HepG2 (cell line): ENCODE results near the gene ZNF628. TPM values are rescaled to one million over a fixed set of nuclear protein-coding genes. Genes with fewer than 3 reads are reported as not detected.

Source experiments
- ATAC-seq: fragments of 200-7000 bp; cut with Tn5 transposase; 3 replicates; pipeline ENCODE4 v1.9.1; 2020; ENCODE audit warnings: mild to moderate bottlenecking, moderate library complexity
- BruUV-seq: library from RNA; stranded (reverse); fragments of 400-500 nt; replicated peaks from 2 replicates; lab custom pipeline; 2021; lab: Mats Ljungman, UMichigan
- CTCF ChIA-PET: fragments of 300-600 bp; formaldehyde crosslinking; extraction: SDS; loops from one replicate; lab custom pipeline; 2021; ENCODE audit warnings: low total read pairs, inconsistent platforms, low intra/inter-chr PET ratio; lab: Yijun Ruan, JAX
- POLR2A ChIA-PET: fragments of 350-600 bp; sonication (Branson Sonifier 250); formaldehyde crosslinking; loops from one replicate; lab custom pipeline; 2020; ENCODE audit warnings: antibody characterized with exemption, inconsistent platforms; lab: Yijun Ruan, JAX
- DNase-seq: peaks from one replicate; pipeline ENCODE4 v3.0.0-alpha.2; 2015; ENCODE audit warnings: low spot score
- FAIRE-seq: peaks from 3 replicates; lab custom pipeline; 2011; peaks lifted over from hg19 to GRCh38; lab: Jason Lieb, UNC
- H2AFZ ChIP-seq: one replicate; pipeline ENCODE4 v1.6.1; 2011; ENCODE audit warnings: low read length, inconsistent platforms
- H3K27ac ChIP-seq: fragments of 300-600 bp; 3 replicates; pipeline ENCODE4 v1.8.0; 2011; ENCODE audit warnings: mixed run types, mild to moderate bottlenecking, mixed read lengths, low read length, inconsistent platforms; ENCODE audit not compliant: insufficient read depth; ENCODE audit errors: extremely low read length
- H3K27me3 ChIP-seq, 2 experiments: fragments of 200-600 bp in 1 of 2; 2 replicates in 1 of 2; 3 replicates in 1 of 2; pipeline versions ENCODE4 v1.6.0 to v1.8.0; 2011; ENCODE audit warnings: low read length in 2 of 2, mild to moderate bottlenecking in 2 of 2, moderate library complexity in 2 of 2, inconsistent platforms in 1 of 2; ENCODE audit not compliant: insufficient read depth in 2 of 2, control insufficient read depth in 1 of 2
- H3K36me3 ChIP-seq, 2 experiments: fragments of 200-600 bp in 1 of 2; replicated peaks in 1 of 2; 2 replicates in 1 of 2; 3 replicates in 1 of 2; pipeline versions ENCODE4 v1.5.1 to v1.8.0; 2011; ENCODE audit warnings: low read length in 2 of 2, inconsistent platforms in 1 of 2; ENCODE audit not compliant: insufficient read depth in 2 of 2, control insufficient read depth in 1 of 2
- H3K4me1 ChIP-seq: 2 replicates; pipeline ENCODE4 v1.5.1; 2012; ENCODE audit warnings: low read length, inconsistent platforms; ENCODE audit not compliant: insufficient read depth
- H3K4me2 ChIP-seq: 2 replicates; pipeline ENCODE4 v1.6.0; 2011; ENCODE audit warnings: low read depth, low read length, inconsistent platforms
- H3K4me3 ChIP-seq, 3 experiments: fragments of 200-600 bp in 1 of 3; sonication (generic), shearing (Covaris generic) in 1 of 3; replicated peaks in 1 of 3; 2 replicates each; pipeline ENCODE4 v1.5.1; 2011 to 2016; ENCODE audit warnings: low read length in 3 of 3, inconsistent platforms in 2 of 3, low read depth in 2 of 3, mild to moderate bottlenecking in 2 of 3, control low read depth in 1 of 3, mixed read lengths in 1 of 3; ENCODE audit not compliant: insufficient read depth in 1 of 3
- H3K79me2 ChIP-seq: one replicate; pipeline ENCODE4 v1.6.1; 2011; ENCODE audit warnings: low read length, inconsistent platforms; ENCODE audit not compliant: insufficient read depth
- H3K9ac ChIP-seq: 2 replicates; pipeline ENCODE4 v1.6.0; 2011; ENCODE audit warnings: mild to moderate bottlenecking, low read depth, low read length, inconsistent platforms; ENCODE audit not compliant: insufficient read depth
- H3K9me3 ChIP-seq: 2 replicates; pipeline ENCODE4 v1.5.1; 2012; ENCODE audit warnings: mild to moderate bottlenecking, low read length
- H4K20me1 ChIP-seq: 2 replicates; pipeline ENCODE4 v1.6.0; 2011; ENCODE audit warnings: inconsistent platforms, mild to moderate bottlenecking, low read length, moderate library complexity; ENCODE audit not compliant: insufficient read depth
- GATAD1 ChIP-seq: IDR thresholded peaks from 2 replicates; pipeline ENCODE4 v1.6.1; 2016; ENCODE audit warnings: missing genetic modification reagents, missing compliant biosample characterization
- GTF3A ChIP-seq: sonication (generic); formaldehyde crosslinking; conservative IDR thresholded peaks from 2 replicates; pipeline ENCODE4 v1.4.0; 2020; ENCODE audit warnings: mild to moderate bottlenecking, missing genetic modification reagents
- HNRNPLL ChIP-seq: fragments of 200-400 bp; formaldehyde crosslinking; IDR thresholded peaks from 2 replicates; pipeline ENCODE4 v1.6.1; 2017; ENCODE audit warnings: mild to moderate bottlenecking, low read depth, low read length; ENCODE audit not compliant: poor library complexity, severe bottlenecking
- IRX3 ChIP-seq: sonication (generic); formaldehyde crosslinking; IDR thresholded peaks from 2 replicates; pipeline ENCODE4 v1.8.1; 2023; ENCODE audit warnings: mild to moderate bottlenecking, low read depth, missing genetic modification reagents, borderline replicate concordance
- RORA ChIP-seq: sonication (generic); formaldehyde crosslinking; IDR thresholded peaks from 2 replicates; pipeline ENCODE4 v1.5.0; 2020; ENCODE audit warnings: mild to moderate bottlenecking, missing genetic modification reagents, moderate library complexity
- TMF1 ChIP-seq: sonication (generic); formaldehyde crosslinking; IDR thresholded peaks from 2 replicates; pipeline ENCODE4 v1.8.1; 2022; ENCODE audit warnings: low read depth, missing genetic modification reagents
- ZNF180 ChIP-seq: sonication (generic); formaldehyde crosslinking; IDR thresholded peaks from 2 replicates; pipeline ENCODE4 v1.4.0; 2020; ENCODE audit warnings: low read depth, missing genetic modification reagents, borderline replicate concordance
- ZNF605 ChIP-seq: sonication (generic); formaldehyde crosslinking; IDR thresholded peaks from 2 replicates; pipeline ENCODE4 v1.8.0; 2022; ENCODE audit warnings: mild to moderate bottlenecking, missing genetic modification reagents
- ZNF674 ChIP-seq: sonication (generic); formaldehyde crosslinking; IDR thresholded peaks from 2 replicates; pipeline ENCODE4 v1.5.0; 2020; ENCODE audit warnings: low read depth, mild to moderate bottlenecking, missing genetic modification reagents
- WGBS: methylation state at CpG from one replicate; pipeline ENCODE4 v1.1.6; 2017; ENCODE audit warnings: low lambda C conversion rate; 5-methylcytosine and 5-hydroxymethylcytosine counted together
- in situ Hi-C: cut with HindIII; loops from 2 replicates; pipeline ENCODE4 v1.10.0; 2017; ENCODE audit warnings: low pct_unique_long_range_greater_than_20kb; ENCODE audit not compliant: extremely low pct_ligation_motif_present
- intact Hi-C: fragments of 100-400 bp; cut with micrococcal nuclease; formaldehyde crosslinking; loops from one replicate; pipeline ENCODE4 v1.10.0; 2022; ENCODE audit not compliant: unreplicated experiment
- polyA plus RNA-seq, 8 experiments: library from polyadenylated mRNA; depleted of rRNA in 3 of 8; stranded (reverse) in 7 of 8; unstranded in 1 of 8; fragments of >200 nt; fragmentation: Illumina TruSeq in 4 of 8; extraction: Trizol in 4 of 8; gene quantifications; 2 replicates each; pipeline versions ENCODE4 v1.2.1 to v1.2.3, GENCODE V29; 2011 to 2016; ENCODE audit warnings: low read depth in 4 of 8, missing spikeins in 1 of 8, mixed read lengths in 1 of 8; ENCODE audit not compliant: insufficient read depth in 1 of 8
- total RNA-seq, 5 experiments: library from RNA; depleted of rRNA; stranded (reverse); fragments of >200 nt; fragmentation: Illumina TruSeq; extraction: Trizol; gene quantifications; 2 replicates each; pipeline ENCODE4 v1.2.3, GENCODE V29; 2016; ENCODE audit warnings: low read depth in 1 of 5
- TF ChIP-seq, protein P1 (sequence below): sonication (generic); formaldehyde crosslinking; IDR thresholded peaks from 2 replicates; pipeline ENCODE4 v1.4.0; 2020; ENCODE audit warnings: missing genetic modification reagents
- TF ChIP-seq, protein P2 (sequence below): sonication (generic); formaldehyde crosslinking; IDR thresholded peaks from 2 replicates; pipeline ENCODE4 v1.9.0; 2022; ENCODE audit warnings: missing genetic modification reagents, mild to moderate bottlenecking, borderline replicate concordance

Gene ZNF628
- total and polyA plus RNA-seq, 2 of the 13 experiments (the other 11 are each of a cell fraction or from before 2014, with no cell fraction given): 0.54 to 1.2 TPM

- Histone ChIP-seq H3K4me1 (peaks cover 33% of the 10 kb centered on the region), H3K27ac (no peak overlapping the region), H3K79me2 (no peaks in the 10 kb centered on the region), H3K9me3 (no peaks in the 10 kb centered on the region), H2AFZ (no peak overlapping the region), H3K4me3 (peak overlapping the region in 2 of 3 experiments; percentile 69 to 79; a peak in 3 of 6 replicates), H3K27me3 (peaks cover 7 to 18% of the 10 kb centered on the region in 2 experiments), H3K4me2 (peak overlapping the region; percentile 91), H3K9ac (no peak overlapping the region; the same call in 1 of the 2 replicates), H4K20me1 (no peaks in the 10 kb centered on the region), H3K36me3 (no peaks in the 10 kb centered on the region)
- 93% methylated on average over 16 of the region's 53 CpGs for WGBS
- in situ Hi-C loops (no loop called here), intact Hi-C loops (no loop called here)
- ChIA-PET POLR2A (interaction anchor here (1.2 to 4.3 kb wide), 5 partner anchors 8 to 120 kb away, joined by 3 to 44 read pairs (median 4); partner anchors contain the start of genes ISOC2 and ZNF628), CTCF (no interaction called here)
- FAIRE-seq (no peak), ATAC-seq (no peak), DNase-seq (no peak)
- BruUV-seq: no TSS peak
- TF ChIP-seq, protein P1, sequence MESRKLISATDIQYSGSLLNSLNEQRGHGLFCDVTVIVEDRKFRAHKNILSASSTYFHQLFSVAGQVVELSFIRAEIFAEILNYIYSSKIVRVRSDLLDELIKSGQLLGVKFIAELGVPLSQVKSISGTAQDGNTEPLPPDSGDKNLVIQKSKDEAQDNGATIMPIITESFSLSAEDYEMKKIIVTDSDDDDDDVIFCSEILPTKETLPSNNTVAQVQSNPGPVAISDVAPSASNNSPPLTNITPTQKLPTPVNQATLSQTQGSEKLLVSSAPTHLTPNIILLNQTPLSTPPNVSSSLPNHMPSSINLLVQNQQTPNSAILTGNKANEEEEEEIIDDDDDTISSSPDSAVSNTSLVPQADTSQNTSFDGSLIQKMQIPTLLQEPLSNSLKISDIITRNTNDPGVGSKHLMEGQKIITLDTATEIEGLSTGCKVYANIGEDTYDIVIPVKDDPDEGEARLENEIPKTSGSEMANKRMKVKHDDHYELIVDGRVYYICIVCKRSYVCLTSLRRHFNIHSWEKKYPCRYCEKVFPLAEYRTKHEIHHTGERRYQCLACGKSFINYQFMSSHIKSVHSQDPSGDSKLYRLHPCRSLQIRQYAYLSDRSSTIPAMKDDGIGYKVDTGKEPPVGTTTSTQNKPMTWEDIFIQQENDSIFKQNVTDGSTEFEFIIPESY: peak; percentile 84
- TF ChIP-seq TMF1 (CRISPR knock-in tag) (no peak), ZNF674 (CRISPR knock-in tag) (no peak), GATAD1 (CRISPR knock-in tag) (no peak), HNRNPLL (no peak), ZNF180 (CRISPR knock-in tag) (no peak), IRX3 (no peak), RORA (CRISPR knock-in tag) (no peak), GTF3A (CRISPR knock-in tag) (no peak), ZNF605 (CRISPR knock-in tag) (no peak)
- TF ChIP-seq, protein P2, sequence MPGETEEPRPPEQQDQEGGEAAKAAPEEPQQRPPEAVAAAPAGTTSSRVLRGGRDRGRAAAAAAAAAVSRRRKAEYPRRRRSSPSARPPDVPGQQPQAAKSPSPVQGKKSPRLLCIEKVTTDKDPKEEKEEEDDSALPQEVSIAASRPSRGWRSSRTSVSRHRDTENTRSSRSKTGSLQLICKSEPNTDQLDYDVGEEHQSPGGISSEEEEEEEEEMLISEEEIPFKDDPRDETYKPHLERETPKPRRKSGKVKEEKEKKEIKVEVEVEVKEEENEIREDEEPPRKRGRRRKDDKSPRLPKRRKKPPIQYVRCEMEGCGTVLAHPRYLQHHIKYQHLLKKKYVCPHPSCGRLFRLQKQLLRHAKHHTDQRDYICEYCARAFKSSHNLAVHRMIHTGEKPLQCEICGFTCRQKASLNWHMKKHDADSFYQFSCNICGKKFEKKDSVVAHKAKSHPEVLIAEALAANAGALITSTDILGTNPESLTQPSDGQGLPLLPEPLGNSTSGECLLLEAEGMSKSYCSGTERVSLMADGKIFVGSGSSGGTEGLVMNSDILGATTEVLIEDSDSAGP (CRISPR knock-in tag): peak; percentile 3; the same call in 1 of the 2 replicates
Measured at GRCh38 chr19:55486043-55486970, 9.9 kb downstream of the ZNF628 start.
